NCI-H2227 (cell line): ENCODE results near the gene LRRC8E.
A peak's percentile ranks its signal among the peaks of the same experiment; 100 is the strongest.

ENCODE experiments used
- DNase-seq: peaks from one replicate; lab custom pipeline; 2025; ENCODE audit not compliant: unreplicated experiment; lab: John Stamatoyannopoulos, UW

Gene LRRC8E

GRCh38 chr19:7867092-7867844, 21.0 kb upstream of the LRRC8E start:
- no peak for DNase-seq

- DNase-seq: no peak
Measured at GRCh38 chr19:7868326-7868670, 20.0 kb upstream of the LRRC8E start.

- no peak for DNase-seq
Measured at GRCh38 chr19:7868671-7869452, 19.4 kb upstream of the LRRC8E start.

- no peak for DNase-seq
Measured at GRCh38 chr19:7869453-7869909, 18.8 kb upstream of the LRRC8E start.

GRCh38 chr19:7869910-7870511, 18.3 kb upstream of the LRRC8E start:
- no peak for DNase-seq

- peak; percentile 34 for DNase-seq
Measured at GRCh38 chr19:7870571-7871436, 17.5 kb upstream of the LRRC8E start.

DNA sequence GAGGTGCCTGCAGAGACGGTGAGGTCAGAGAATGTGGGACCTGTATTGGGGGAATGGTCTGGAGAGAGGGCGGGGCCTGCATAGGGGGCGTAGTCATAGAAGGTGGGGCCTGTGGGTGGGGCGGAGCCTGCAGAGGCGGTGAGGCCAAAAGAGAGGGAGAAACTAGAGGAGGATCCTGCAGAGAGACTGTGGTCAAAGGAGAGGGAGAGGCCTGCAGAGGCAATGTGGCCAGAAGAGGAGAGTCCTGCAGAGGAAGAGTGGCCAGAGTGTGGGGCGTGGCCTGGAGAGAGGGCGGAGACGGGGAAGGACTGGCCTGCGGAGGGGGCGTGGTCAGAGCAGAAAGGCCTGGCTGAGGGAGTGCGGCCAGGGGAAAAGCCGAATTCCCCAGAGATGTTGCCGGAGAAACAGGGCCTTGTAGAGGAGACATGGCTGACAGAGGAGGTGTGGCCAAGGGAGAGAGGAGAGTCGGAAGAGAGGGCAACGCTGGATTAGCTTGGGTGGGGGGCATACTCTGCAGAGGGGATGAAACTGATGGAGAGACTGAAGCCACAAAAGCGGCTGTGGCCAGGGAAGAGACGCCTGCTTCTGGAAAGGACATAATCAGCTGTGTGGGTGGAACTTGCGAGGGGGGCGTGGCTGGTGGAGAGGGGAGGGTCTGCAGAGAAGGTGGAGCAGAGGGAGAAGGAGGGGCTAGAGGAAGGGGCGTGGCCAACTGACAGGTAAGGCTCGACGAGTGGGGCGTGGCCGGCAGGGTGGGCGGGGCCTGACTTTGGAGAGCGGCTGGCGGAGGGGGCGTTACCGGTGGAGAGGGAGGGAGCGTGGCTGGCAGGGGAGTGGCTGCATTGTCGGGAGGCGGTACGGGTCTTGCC, 16.6 kb upstream of the LRRC8E start:
- DNase-seq: peak; percentile 70

GRCh38 chr19:7872306-7873204, 15.8 kb upstream of the LRRC8E start:
- no peak for DNase-seq

GRCh38 chr19:7873304-7874075, 14.8 kb upstream of the LRRC8E start:
- peak; percentile 47 for DNase-seq

DNA sequence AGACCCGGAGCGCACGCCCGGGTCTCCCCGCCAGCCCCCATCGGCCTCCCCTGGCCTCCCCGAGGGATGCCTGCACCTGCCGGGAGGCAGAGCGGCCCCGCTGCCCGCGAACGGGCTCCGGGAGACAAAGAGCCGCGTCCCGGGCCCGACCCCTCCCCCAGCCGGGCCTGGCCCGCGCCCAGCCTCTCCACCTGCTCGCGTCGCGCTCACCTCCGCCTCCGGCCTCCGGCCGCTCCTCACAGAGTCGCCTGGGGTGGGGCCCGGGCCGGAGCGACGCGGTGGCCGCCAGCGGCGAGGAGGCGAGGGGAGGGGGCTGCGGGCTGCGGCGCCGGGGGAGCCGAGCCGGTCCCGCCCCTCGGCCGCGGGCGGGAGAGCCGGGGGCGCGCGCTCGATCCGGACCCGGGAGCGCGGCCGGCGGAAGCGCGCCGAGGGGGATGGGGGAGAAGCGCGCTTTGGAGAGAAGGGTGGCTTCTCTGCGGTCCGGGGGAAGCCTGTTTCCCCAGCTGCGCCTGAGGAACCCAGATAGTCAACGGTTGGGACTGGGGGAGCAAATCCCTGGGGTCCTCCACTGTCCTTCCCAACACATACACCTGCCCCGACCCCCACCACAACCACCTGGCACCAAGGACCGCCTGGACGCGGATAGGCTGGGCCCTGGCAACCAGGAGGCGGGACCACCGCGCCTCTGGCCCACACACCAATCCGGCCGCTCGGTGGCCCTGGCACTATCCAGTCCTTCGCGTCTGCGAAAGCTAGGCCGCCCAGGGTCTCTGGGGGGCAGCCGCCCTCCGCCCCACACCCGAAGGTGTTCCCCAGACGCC, 14.0 kb upstream of the LRRC8E start, which contains the start of gene PRR36:
Gene PRR36, minus strand, starts transcription at position 315 of the 821 bp plus-strand sequence. CDS start 701 bp downstream, outside the sequence.
- peak; percentile 88 for DNase-seq

GRCh38 chr19:7874897-7875273, 13.4 kb upstream of the LRRC8E start:
- DNase-seq: no peak

DNA sequence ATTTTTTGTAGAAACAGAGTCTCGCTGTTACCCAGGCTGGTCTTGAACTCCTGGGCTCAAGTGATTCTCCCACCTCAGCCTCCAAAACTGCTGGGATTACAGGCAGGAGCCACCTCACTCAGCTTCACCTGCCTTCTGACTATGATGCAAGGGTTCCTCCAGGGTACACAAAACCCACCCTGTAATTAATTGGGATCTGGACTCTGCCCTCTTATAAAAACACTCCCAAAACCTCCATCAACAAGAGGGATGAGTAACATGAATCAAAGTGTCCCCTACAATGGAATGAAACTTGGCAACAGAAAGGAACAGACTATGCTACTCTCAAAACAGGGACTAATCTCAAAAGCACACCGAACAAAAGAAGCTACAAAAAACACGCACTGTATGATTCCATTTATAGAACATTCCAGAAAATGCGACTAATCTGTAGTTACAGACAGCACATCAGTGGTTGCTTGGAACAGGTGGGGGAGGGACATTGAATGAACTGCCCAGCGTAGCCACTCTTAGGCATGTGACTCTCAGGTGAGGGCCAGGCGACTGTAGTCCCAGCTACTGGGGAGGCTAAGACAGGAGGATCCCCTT, 11.0 kb upstream of the LRRC8E start:
- DNase-seq: no peak

- no peak for DNase-seq
Measured at GRCh38 chr19:7879111-7879807, 9.1 kb upstream of the LRRC8E start.

GRCh38 chr19:7879836-7880235, 8.5 kb upstream of the LRRC8E start:
- DNase-seq: no peak

DNA sequence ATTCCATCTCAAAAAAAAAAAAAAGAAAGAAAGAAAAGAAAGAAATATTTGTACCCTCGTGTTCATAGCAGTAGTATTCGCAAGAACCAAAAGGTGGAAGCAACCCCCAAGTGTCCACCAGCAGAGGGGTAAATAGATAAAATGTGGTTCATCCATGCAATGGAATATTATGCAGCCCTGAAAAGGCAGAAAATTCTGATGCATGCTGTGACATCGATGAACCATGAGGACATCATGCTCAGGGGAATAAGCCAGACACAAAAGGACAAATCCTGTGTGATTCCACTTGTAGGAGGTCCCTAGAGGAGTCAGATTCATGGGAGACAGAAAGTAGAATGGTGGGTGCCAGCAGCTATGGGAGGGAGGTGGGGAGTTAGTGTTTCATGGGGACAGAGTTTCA, 6.4 kb upstream of the LRRC8E start:
- DNase-seq: no peak

DNA sequence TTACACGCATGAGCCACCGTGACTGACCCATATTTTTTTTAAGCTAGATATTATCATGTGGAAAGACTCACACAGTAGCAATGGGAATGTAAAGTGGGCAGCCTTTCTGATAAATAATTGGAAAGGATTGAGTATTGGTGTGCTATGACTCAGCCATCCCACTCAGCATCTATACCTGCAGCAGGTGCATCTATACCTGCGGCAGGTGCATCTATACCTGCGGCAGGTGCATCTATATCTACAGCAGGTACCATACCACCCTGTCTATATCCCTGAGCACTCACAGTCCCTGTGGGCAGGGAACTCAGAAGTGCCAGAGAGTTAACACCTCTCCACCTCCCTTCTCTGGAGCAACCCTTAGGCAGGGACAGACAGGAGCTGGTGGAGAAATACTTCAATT, 5.2 kb upstream of the LRRC8E start:
- DNase-seq: no peak
